Activated CD4-positive, alpha-beta T cell treated with anti-CD3 and anti-CD28 coated beads, Interleukin-2, amount 10 ng/mL, durations not matched to agents 7 days and 5 days (primary cell): Measurements from ENCODE around the gene NME7. TPM values are rescaled to one million over a fixed set of nuclear protein-coding genes. Genes with fewer than 3 reads are reported as not detected.

Source experiments
- total RNA-seq, 2 experiments: library from RNA; stranded (reverse); gene quantifications; one replicate each; pipeline ENCODE4 v1.2.3, GENCODE V29; 2021

NME7 gene
- total RNA-seq, 2 experiments from 2014 or later = 16.6 to 16.9 TPM

Other genes starting within 250 kb of the NME7 start
- gene BLZF1, start 398 bp upstream of the NME7 start, total RNA-seq = 10 to 100 TPM; 23.9 to 24.9 TPM
- gene CCDC181, start 59.7 kb upstream of the NME7 start, total RNA-seq = not detected
- gene SLC19A2, start 118.1 kb upstream of the NME7 start, total RNA-seq = 1 to 10 TPM; 4.0 to 5.1 TPM
- gene F5, start 218.7 kb upstream of the NME7 start, total RNA-seq = 10 to 100 TPM; 12.2 to 15.7 TPM